GM21515 (cell line): ENCODE measurements around the gene NUPR2.
"Not testable (repeated sequence)": the region's sequence is repeated elsewhere in the genome, so short reads cannot be mapped to it uniquely, and the experiment has no call there.

Source experiments
- ATAC-seq: cut with Tn5 transposase; IDR thresholded peaks from one replicate; pipeline ENCODE4 v1.9.1; 2021; ENCODE audit not compliant: unreplicated experiment

NUPR2 gene

GRCh38 chr7:56087445-56087844 is 28.8 kb downstream of the NUPR2 start:
- ATAC-seq = no peak

- no peak for ATAC-seq
Measured at GRCh38 chr7:56086761-56087160, 29.5 kb downstream of the NUPR2 start.

- no peak for ATAC-seq
Measured at GRCh38 chr7:56083150-56083785, 32.9 kb downstream of the NUPR2 start.

- no peak for ATAC-seq
Measured at GRCh38 chr7:56081626-56082340, 34.4 kb downstream of the NUPR2 start.

GRCh38 chr7:56080726-56081435 is 35.3 kb downstream of the NUPR2 start:
- ATAC-seq = not testable (repeated sequence)

- no peak for ATAC-seq
Measured at GRCh38 chr7:56079450-56080185, 36.6 kb downstream of the NUPR2 start.

GRCh38 chr7:56078196-56078595 is 38.0 kb downstream of the NUPR2 start:
- no peak for ATAC-seq

- ATAC-seq = no peak
Measured at GRCh38 chr7:56077681-56078080, 38.5 kb downstream of the NUPR2 start.

GRCh38 chr7:56074371-56074791 is 41.8 kb downstream of the NUPR2 start:
- ATAC-seq = peak; percentile 83

GRCh38 chr7:56066376-56066775 is 49.8 kb downstream of the NUPR2 start:
- ATAC-seq = not testable (repeated sequence)
